ENCODE data around the gene STARD7.

DNA sequence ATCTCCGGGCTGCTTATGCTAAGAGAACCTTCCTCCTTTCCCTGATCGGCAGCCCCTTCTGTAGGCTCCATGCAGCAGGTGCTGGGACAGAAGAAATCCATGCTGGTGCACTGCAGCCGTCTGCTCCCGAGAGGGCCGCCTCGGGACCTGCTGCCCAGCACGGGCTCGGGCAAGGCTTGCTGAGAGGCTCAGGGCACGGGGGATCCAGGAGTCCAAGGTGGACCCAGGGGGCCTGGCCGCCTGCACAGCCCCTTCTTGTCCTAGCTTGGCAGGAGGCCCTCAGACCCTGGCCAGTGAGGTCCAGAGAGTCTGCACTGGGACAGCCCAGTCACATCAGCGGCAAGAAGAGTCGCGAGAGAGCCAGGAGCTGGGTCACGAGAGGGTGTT is 50.1 kb downstream of the STARD7 start:
- TF ChIP-seq POLR2A (IDR thresholded peaks at IDR 0.05) (no peak), CTCF (IDR thresholded peaks at IDR 0.05) (no peak)

Data from body of pancreas (tissue), 4 donors.